Measurements from ENCODE around the gene LRIT2.

Gene LRIT2

DNA sequence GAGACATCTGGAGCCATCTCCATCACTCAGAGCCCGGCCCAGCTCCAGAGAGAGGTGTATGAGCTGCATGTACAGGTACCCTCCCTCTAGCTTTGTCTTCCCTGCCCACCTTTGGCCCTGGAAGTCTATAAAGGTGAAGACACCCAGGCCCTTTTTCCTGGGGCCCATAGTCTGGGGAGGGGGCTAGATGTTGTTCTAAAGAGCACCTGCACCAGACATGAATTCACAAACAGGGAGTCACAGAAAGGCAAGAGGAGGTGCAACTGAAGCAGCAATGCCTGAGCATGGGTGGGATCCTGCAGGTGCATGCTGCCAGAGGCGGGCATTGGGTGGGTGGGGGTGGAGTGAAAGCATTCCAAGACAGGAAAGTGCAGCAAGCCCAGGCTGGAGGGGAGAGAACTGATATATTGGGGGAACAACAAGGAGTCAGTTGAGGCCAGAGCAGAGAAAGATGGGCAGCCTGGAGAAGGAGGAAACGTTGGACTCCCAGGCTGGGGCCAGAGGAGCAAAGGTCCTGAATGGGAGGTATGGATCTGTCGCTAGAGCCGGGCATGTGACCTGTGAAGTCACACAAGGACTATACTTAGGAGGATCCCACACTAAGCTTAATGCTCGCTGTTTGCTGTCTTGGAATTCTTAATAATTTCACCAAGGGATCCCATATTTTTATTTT lies 19.4 kb downstream of the LRIT2 start:
- DNase-seq (ENCODE audit: low read depth in 2 of 2): no peak

DNA sequence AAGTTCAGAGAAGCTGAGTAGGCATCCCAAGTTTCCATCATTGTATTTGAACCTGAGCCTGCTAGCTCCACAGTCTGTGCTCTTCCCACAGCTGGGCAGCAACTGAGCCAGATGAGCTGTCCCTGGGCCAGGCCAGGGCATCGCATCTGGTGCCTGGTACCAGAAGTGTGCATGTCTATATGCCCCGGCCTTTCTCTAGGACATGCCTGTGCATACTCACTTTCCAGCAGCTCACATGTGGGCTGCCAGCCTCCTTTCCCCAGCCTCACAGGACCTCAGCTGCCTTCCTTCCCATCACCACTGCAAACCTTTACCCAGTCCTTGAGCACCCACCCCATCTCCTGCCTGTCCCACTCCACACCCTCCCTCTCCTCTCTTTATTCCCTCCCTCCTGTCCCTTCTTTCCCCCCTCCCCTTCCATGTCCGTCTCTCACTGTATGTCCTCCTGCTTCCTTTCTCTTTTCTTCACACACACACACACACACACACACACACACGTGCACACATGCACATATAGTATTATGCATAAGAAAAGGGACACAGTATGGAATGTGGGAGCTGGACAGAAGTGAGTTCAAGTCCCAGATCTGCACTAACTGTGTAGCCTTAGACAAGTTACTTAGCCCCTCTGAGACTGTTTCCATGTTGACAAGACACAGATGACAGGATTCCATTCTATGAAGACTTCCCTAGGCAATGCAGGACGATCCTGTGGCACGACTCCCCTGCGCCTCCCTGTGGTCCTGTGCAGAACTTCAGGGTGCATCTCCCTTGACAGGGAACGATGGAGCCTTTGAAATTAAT lies 20.1 kb downstream of the LRIT2 start:
- DNase-seq (ENCODE audit: low read depth in 2 of 2): peak; percentile 28 to 47

DNA sequence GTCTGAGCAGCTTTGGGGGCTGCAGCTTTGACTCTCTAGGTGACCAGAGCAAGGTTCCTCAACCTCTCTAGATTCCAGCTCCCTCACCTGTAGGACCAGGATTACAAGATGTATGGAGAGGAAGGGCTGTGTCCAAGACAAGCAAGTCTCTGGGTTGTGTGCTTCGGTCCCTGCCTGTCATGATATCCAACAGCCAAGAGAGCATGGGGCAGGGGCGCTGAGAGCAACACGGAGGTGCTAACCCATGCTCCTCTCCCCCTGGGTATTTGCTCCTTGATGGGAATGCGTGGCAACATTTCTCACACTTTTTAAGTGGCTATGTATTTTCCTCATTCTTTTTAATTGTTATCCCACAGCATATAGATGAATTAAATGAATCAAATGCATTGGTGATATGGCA lies 20.7 kb downstream of the LRIT2 start:
- DNase-seq (ENCODE audit: low read depth in 2 of 2): no peak

DNA sequence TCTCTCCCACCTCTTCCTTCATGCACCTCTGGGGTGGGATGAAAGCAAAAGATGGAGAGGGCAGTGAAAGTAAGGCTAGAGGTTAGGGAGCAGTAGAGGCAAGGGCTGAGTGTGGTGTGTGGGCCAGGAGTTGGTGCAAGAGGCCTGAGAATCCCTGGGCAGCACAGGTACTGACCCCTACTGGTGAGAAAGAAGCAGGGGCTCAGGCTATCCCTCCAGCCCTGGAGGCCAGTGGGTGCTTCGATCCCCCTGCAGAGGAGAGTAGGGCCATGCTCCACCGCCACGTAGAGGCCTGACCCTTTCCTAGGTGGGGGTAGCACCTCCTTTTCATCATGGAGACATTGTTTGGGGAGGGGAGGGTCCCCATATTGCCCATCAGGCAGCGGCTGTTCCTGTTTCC lies 21.2 kb downstream of the LRIT2 start:
- DNase-seq (ENCODE audit: low read depth in 2 of 2): no peak

DNA sequence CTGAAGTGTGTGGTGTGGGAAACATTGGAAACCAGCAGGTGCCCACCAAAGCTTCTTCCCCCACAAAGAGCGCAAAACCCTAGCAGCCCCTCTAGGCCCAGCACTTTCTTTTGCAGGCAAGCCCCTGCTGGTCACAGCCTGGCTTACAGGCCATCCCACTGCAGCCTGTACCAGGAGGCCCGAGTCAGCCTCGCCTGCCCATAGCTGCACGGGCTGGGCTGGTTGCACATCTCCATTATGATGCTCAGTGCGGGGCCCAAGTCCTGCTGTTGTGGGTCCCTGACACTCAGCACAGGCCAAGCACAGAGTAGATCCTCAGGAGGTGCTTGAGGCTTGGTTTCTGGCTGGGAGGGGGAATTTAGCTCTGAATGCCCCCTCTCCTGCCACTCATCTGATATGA lies 23.0 kb downstream of the LRIT2 start:
- no peak for DNase-seq (ENCODE audit: low read depth in 2 of 2)

DNA sequence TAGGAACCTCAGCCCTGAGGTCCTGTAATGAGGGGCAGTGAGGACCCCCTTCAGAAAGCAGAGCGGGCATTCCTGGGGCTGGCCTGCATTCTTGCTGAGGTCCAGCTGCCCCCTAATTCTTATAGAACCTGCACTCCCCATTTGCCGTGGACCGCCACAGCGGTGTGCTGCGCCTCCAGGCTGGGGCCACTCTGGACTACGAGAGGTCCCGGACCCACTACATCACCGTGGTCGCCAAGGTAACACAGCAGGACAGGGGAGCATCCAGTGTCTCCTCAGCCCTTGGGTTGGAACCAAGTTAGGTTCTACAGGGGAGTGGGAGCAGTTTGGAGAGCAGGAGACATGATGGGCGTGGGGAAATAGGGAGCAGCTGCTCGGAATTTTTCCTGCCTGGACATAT lies 23.7 kb downstream of the LRIT2 start:
- DNase-seq (ENCODE audit: low read depth in 2 of 2): no peak

DNA sequence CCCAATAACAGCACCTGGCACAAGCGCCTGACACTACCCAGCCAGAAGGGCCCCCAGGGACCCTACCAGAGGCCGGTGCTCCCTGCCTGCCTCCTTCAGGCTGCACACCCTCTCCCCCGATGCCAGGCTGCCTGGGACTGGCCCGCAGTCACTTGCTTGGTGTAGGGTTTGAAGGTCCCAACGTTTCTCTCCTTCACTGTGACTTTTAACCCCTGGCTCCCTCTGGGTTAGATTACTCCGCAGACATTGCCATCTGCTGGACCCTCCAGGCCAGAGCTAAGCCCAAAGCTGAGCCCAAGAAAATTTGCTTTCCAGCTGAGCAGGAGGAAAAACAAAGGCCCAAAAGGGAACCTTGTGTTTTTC lies 24.1 kb downstream of the LRIT2 start:
- no peak for DNase-seq (ENCODE audit: low read depth in 2 of 2)

DNA sequence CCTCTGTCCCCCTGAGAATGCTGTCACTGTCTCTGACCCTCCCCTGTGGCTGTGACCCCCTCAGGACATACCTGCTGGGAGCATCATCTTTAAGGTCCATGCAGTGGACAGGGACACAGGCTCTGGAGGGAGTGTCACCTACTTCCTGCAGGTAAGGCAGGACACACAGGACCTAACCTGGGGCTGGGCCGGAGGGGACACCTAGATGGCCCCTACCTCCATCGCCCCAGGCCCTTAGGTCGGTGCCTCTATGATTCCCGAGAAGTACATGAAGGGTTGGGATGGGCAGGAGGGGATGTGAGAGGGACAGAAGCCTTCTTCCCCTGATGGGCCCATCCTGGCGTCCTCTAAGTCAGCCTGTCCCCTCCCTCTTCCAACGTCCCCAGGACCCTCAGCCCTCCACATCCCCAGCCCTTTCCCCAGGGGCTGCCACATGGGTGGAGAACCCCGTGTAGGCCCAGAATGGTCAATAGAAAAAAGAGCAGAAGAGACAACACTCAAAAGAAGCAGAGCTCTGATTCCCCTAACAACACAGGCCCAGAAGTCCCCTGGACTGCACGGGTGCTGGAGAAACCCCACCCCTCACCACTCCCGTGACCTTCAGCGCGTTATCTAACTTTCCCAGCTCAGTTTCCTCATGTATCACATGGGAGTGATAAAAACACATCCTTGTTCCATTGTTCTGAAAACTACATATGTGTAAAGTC lies 24.7 kb downstream of the LRIT2 start:
- no peak for DNase-seq (ENCODE audit: low read depth in 2 of 2)

DNA sequence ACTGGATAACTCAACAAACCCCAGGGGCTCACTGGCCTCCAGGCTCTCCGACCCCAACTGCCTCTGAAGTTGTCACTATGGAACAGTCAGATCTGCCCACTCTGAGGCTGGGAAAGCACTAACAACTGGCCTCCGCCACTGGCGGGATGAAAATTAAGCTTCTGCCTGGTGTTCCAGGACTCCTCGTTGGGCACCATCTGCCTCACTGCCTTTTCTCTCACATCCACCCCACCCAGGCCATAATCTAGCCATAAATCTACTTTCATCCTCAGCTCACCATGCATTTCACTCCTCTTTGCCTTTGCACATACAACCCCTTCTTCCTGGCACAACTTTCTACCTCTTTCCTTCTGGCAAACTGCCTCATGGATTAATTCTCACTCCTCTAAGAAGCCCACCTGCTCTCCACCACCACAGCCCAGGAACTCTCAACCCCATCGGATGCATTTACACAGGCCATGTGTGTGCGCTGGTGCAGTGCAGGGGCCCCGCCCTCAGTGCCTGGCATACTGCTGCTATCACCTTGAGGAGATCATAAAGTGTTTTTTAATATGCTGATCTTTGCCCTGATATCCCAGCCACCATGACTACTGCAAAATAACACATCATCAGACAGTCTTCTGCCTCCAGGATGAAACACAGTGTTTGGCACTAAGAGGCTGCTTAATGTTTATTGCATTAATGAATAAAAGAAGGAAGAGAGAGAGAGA lies 27.0 kb downstream of the LRIT2 start:
- DNase-seq (ENCODE audit: low read depth in 2 of 2): no peak

DNA sequence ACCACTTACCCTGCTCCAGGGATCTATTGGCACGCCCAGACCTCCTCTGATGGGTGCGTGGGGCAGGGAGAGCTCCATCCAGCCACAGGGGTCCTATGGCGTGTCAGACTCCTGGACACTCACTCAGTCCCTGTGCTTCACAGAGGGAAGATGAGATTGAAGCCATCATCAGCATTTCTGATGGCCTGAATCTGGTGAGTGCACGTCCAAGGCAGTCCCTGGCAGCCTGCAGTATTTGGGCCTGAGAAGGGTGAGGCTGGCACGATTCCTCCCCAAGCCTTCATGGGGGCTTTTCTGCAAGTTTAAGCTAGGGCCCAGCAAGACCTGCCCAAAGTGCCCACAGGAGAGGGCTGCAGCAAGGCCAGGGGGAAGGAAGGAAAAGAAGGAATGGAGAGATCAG lies 27.7 kb downstream of the LRIT2 start:
- DNase-seq (ENCODE audit: low read depth in 2 of 2): no peak

DNA sequence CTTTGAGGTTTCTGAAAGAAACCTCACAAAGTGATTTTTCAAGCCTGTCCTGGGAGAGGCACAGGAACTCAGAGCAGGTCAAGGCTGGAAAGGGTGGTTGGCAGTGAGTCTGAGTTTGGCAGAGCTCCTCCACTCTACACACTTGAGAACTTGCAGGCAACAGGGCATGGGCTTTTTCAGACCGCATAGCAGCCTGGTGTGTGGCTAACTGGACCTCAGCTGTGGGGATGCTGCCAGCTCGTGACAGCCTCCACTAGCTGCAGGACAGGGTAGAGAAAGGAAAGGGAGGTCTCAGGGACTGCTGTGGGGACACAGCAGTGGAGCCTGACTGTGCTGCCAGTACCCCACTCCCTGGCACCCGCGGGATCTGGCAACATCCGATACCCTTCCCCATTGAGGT lies 28.4 kb downstream of the LRIT2 start:
- DNase-seq (ENCODE audit: low read depth in 2 of 2): no peak

DNA sequence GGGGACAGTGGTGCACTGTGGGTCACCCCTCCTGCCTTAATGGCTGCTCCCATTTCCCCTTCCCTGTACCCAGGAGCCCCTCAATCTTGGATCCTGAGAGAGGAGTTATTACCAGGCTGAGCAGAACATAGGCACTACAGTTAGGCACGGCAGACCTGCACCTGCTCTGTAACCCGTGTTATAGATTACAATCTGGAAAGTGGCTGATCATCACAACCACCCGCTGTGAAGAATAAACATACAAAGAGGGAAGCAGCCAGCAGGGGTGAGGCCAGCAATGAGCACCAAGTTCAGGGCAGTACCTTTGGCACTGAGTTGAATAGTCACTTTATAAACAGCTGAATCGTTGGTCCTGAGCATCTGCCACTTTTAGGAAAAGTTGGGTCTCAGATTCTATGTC lies 29.3 kb downstream of the LRIT2 start:
- DNase-seq (ENCODE audit: low read depth in 2 of 2): no peak

DNA sequence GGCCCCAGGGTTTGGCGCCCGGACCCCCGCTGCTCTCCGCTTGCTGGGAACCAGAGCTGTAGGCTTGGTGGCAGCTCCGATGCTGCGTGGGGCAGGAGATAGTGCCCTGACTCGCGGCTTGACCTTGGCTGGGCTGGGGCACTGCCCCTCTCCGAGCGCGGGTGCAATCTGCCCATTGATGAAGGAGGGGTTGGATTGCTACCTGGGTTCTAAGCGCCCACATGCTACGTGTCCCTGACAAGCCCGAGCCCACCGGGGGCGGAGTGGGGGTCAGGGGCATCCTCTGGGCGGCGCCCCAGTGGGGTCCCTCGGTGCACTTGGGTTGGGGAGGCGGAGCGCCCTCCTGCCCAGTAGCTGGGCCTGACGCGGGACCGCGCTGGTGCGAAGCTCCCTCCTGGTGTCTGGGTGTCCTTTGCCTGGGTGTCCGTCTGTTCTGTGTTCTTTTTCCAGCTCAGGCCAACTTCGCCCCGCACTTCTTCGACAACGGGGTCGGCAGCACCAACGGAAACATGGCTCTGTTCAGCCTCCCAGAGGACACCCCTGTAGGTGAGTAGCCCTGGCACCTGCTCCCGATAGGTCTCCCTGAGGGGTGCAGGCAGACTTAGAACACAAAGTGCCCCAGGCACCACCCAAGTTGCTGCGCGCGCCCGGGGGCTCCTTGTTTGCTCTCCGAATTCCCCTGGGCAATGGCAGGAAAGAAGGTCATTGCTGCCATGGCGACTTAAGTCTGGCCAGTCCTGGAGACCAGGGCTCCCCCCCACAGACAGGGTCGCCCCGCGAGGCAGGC lies 30.1 kb downstream of the LRIT2 start:
- DNase-seq (ENCODE audit: low read depth in 2 of 2): no peak

DNA sequence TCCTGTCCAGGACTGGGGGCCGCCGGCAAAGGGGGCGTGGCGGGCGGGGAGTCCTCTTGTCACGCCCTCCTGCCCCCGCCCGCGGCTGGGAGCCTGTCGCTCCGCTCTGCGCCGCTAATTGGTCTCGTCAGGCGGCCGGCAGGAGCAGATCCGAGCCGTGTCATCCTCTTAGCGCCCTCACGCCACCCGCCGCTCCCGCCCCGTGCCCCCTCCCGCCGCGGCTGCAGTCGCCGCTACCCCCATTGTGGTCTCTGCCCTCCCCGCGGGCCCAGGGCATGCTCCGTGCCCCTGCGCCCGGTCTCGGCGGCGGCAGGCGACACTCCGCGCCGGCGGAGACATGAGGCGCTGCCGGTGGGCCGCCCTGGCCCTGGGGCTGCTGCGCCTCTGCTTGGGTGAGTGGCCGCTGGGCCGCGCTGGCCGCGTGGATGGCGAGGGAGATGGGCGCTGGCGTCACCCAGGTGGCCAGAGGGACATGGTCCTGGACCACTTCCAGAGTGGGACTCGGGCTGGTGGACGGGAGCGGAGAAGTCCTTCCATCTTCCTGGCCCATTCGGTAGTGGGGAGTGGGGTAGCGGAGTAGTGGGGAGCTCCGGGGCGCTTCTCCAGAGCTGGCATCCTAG lies 30.8 kb downstream of the LRIT2 start, which contains the start of gene CDHR1:
Gene CDHR1, plus strand, starts transcription at position 114 of the 620 bp plus-strand sequence. Its CDS starts 224 bp downstream, at position 338.
- peak; percentile 29 to 32 for DNase-seq (ENCODE audit: low read depth in 2 of 2)

DNA sequence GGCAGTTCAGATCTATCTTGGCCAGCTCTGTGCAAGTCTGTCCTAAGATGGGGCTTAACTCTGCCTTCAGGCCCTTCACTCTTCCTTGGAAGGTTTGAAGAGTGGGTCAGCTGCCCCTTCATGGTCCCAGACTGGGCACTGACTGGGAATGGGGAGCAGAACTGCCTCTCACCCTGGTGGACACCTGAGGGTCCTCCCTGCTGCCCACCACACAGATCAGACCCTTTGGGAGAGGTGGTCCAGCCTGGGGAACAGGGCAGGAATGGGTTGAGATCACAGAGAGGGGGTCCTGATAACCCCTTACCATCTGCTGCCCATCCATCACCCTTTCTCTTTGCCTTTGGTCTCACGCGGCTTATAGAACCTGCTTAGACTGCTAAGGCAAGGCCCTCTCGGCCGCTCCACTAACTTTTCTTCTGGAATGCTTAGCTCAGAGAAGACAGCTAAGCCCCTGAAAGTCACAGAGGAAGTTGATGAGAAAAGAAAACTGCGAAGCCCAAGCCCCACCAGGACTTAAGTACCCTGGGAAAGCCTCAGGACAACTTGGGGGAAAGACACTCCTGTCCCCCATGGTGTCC lies 31.4 kb downstream of the LRIT2 start:
- DNase-seq (ENCODE audit: low read depth in 2 of 2): no peak

DNA sequence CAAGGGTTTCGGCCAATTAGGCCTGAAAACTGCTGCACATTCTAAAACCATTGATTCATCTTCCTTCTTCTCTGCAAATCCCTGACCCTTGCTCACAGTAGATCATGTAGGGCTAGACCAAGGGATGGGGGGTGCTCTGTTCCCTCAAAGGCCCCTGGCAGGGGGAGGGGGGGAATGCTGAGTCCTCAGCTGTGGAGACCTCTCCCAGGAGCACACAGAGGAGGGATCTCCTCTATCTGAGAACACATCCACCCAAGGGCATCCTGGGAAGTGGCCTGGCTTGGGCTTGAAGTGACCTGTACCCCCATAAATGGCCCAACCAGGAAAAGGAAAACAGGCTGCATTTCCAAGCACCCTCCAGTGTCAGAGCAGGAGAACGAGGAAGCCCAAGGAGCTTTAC lies 32.0 kb downstream of the LRIT2 start:
- no peak for DNase-seq (ENCODE audit: low read depth in 2 of 2)

DNA sequence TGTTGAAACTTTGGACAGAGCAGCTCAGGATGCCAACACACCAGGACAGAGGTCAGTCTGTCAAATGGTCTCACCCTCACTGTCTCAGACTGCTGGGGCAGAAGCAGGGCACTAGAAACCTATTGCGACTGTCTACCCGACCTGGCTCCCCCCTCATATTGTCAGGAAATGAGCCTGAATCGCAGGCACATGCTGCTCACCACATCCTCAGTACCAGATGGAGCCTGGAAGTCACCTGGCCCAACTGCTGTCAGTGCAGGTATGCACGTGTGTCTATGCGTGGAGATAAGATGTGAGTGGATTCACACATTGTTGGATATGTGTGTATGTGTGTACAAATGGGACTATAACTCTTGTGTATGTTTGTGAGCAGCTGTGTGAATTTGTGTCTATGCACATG lies 34.2 kb downstream of the LRIT2 start:
- no peak for DNase-seq (ENCODE audit: low read depth in 2 of 2)

DNA sequence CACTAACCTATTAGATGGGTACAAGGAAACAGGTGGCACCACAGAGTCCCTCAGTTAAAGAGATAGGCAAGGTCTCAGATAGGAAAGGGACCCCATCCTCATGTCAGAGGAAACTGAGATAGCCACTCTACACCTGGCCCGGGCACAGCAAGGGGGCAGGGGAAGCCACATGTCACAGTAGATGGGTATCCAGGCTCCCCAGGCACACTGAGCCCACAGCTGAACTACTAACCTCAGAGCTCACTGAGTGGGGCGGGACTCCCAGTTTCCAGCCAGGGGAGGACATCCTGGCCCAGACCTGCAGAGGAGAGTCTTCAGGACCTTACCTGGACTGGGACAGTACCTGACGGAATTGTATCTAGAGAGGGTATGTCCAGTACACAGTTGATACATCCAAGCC lies 34.7 kb downstream of the LRIT2 start:
- DNase-seq (ENCODE audit: low read depth in 2 of 2): no peak

DNA sequence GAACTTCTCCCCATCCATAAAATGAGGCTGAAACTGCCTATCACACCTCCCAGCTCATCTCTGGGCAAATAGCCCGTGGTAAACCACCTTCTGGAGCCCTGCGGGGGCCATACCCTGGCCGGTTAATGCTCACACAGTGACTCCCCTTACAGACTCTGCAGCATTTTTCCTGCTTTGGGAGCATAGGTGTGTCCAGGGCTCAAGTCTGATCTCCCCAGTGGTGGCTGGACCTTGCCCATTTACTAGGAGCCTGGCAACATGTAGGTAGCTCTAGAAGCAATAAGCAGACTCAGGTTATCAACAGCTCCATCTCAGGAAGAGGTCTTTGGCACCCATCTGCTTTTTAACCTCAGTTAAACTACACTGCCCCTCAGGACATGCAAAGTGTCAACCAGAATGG lies 36.5 kb downstream of the LRIT2 start:
- DNase-seq (ENCODE audit: low read depth in 2 of 2): no peak

DNA sequence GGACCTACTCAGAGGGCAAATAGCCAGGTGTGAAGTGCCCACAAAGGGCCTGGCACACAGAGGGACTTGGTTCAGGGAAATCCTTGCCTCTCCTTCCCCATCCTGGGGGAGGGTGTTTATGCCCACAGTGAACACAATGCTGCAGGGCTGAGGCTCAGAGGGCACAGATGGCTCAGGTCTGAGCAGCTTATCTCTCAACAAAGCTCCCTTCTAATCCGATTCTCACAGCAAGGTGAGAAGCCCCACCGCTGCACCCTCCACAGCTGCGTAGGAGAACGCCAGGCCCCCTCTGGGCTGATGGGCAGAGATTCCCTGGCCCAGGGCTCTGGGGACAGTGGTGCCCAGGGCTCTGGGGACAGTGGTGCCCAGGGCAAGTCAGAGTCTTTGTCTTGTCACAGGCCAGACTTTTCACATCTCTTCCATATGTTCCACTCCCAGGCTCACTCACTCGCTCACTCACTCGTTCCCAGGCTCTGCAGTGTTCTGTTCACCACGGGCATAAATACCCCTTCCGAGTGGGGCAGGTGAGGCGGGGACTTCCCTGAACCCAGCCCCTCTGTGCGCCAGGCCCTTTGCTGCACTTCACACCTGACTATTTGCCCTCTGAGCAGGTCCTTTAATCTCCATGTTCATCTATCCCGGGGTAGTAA lies 39.7 kb downstream of the LRIT2 start:
- DNase-seq (ENCODE audit: low read depth in 2 of 2): no peak
